ENCODE results near the gene FYTTD1. TPM values are rescaled to one million over a fixed set of nuclear protein-coding genes. Genes with fewer than 3 reads are reported as not detected.

FYTTD1 gene
- total and polyA plus RNA-seq, 10 donors = 10.9 to 52.6 (median 30.1) TPM

DNA sequence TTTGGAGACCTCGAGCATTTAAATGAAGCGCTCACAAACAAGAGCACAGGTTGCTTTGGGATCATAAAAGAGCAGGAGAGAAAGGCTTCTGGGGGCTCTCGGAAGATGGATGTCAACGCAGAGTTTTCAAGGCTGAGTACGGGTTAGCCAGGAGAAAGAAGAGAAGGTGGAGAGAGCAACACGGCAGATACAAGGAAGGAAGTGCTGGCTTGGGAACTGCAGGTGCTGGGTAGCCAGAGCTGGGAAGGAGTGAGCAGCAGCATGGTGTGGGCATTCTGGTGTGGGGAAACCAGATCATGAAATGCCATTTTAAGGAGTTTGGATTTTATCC lies 12.4 kb upstream of the FYTTD1 start:
- DNase-seq = no peak
- H3K4me3 ChIP-seq = peak overlapping the region; percentile 88 to 97 (median 91)
- H3K9me3 ChIP-seq = no peaks in the 10 kb centered on the region
- H3K27me3 ChIP-seq (replicated peaks in 1 of 7) = no peaks in the 10 kb centered on the region
- WGBS, 5 donors = 1 to 3% (median 1%) methylated on average over 6 of the region's 6 CpGs
- no peaks in the 10 kb centered on the region for H3K36me3 ChIP-seq
- H3K27ac ChIP-seq = peak overlapping the region; percentile 49 to 96 (median 93)
- intact Hi-C loops (cut with DNase I; ENCODE audit: low total_unique reads) = no loop called here
- TF ChIP-seq POLR2AphosphoS5 (IDR thresholded peaks at IDR 0.05) = no peak
- TF ChIP-seq, protein P1, sequence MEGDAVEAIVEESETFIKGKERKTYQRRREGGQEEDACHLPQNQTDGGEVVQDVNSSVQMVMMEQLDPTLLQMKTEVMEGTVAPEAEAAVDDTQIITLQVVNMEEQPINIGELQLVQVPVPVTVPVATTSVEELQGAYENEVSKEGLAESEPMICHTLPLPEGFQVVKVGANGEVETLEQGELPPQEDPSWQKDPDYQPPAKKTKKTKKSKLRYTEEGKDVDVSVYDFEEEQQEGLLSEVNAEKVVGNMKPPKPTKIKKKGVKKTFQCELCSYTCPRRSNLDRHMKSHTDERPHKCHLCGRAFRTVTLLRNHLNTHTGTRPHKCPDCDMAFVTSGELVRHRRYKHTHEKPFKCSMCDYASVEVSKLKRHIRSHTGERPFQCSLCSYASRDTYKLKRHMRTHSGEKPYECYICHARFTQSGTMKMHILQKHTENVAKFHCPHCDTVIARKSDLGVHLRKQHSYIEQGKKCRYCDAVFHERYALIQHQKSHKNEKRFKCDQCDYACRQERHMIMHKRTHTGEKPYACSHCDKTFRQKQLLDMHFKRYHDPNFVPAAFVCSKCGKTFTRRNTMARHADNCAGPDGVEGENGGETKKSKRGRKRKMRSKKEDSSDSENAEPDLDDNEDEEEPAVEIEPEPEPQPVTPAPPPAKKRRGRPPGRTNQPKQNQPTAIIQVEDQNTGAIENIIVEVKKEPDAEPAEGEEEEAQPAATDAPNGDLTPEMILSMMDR (IDR thresholded peaks at IDR 0.05 in 8 of 11, conservative IDR thresholded peaks at IDR 0.05 in 3 of 11) = no peak
- no peak for TF ChIP-seq POLR2A (IDR thresholded peaks at IDR 0.05)
- peaks cover 17 to 55% (median 48%) of the 10 kb centered on the region in 6 donors for H3K4me1 ChIP-seq

DNA sequence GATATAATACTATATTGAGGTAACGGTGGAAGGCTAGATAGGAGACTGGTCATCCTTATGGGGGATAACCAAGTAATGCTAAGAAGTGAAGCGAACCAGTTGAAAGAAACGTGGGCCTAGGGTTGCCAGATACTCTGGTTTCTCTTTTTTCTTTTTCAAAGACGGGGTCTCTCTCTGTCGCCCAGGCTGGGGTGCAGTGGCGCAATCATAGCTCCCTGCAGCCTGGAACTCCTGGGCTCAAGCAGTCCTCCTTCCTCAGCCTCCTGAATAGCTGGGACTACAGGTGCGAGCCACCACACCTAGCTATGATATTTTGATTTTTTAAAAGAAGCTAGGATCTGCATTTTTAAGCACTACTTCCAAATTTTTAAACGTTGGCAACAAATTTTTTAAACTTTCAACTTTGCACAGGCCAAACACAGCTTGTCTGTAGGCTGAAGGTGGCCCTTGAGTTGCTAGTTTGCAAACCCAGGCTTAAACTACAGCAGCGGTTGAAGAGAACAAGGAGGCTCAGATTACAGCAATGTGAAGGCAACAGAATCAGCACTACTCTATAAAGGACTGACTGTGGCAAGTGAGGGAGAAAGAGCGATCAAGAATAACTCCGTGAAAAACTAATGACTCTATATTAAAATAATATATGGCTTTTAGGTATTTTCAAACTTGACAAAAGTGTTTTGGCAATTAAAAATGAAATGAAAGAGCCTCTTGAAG lies 11.8 kb upstream of the FYTTD1 start:
- H3K9me3 ChIP-seq = no peaks in the 10 kb centered on the region
- no peaks in the 10 kb centered on the region for H3K36me3 ChIP-seq
- intact Hi-C loops (cut with DNase I; ENCODE audit: low total_unique reads) = no loop called here
- peak overlapping the region in 6 of 8 donors; percentile 88 to 97 (median 91) for H3K4me3 ChIP-seq
- peaks cover 17 to 49% (median 42%) of the 10 kb centered on the region in 6 donors for H3K4me1 ChIP-seq
- DNase-seq = no peak
- no peak for TF ChIP-seq POLR2A (IDR thresholded peaks at IDR 0.05)
- TF ChIP-seq, protein P1 (IDR thresholded peaks at IDR 0.05 in 8 of 11, conservative IDR thresholded peaks at IDR 0.05 in 3 of 11) = no peak
- TF ChIP-seq POLR2AphosphoS5 (IDR thresholded peaks at IDR 0.05) = no peak
- WGBS, 5 donors = 68 to 77% (median 70%) methylated on average over 11 of the region's 11 CpGs
- H3K27me3 ChIP-seq (replicated peaks in 1 of 7) = no peaks in the 10 kb centered on the region
- peak overlapping the region in 5 of 8 donors; percentile 88 to 96 (median 94) for H3K27ac ChIP-seq

DNA sequence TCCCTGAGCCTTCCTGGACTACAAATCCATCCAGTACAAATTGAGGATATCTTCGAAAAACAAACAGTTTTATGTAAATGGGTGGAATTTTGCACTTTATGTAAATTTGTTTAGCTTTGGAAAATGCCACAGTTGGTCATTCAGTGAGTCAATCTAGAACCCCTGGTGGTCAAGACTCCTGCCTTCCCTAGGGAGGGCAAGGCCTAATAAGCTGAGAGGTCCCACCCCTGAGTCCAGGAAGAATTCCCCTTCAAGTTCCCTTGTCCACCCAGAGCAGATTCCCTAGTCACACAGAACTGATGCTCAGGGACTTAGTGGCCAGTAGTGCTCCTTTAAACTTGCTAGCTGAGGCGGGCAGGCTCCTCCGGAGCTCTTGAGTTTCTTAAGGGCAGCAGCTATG lies 6.9 kb upstream of the FYTTD1 start:
- Histone ChIP-seq H3K9me3 (no peaks in the 10 kb centered on the region), H3K4me1 (peaks cover 1 to 21% (median 12%) of the 10 kb centered on the region in 6 donors), H3K27ac (no peak overlapping the region), H3K36me3 (no peaks in the 10 kb centered on the region), H3K27me3 (replicated peaks in 1 of 7) (no peaks in the 10 kb centered on the region), H3K4me3 (no peak overlapping the region)
- intact Hi-C loops (cut with DNase I; ENCODE audit: low total_unique reads) = no loop called here
- TF ChIP-seq, protein P1 (IDR thresholded peaks at IDR 0.05 in 8 of 11, conservative IDR thresholded peaks at IDR 0.05 in 3 of 11) = no peak
- no peak for TF ChIP-seq POLR2AphosphoS5 (IDR thresholded peaks at IDR 0.05)
- WGBS, 5 donors = 83 to 93% (median 92%) methylated on average over 3 of the region's 3 CpGs
- no peak for DNase-seq

DNA sequence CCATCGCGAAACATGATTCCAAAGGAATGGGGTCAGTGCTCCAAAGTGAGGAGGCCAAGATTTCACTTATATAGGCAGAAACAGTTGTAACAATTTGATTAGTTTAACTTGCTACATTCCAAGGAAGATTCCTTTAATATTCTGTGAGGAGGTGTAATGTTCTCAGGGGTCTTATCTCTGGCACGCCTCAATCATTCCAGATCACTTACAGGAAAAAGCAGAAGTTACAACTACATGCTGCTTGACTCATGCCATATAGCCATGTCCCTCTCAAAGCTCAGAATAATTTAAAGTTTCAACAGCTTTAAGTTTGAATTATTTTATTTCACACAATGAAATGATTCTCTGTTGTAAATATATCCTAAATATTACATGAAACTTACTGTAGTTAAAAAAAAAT lies 3.5 kb upstream of the FYTTD1 start:
- WGBS, 5 donors = 83 to 90% (median 89%) methylated on average over 3 of the region's 3 CpGs
- no peaks in the 10 kb centered on the region for H3K36me3 ChIP-seq
- H3K4me1 ChIP-seq = peaks cover 6 to 33% (median 19%) of the 10 kb centered on the region in 6 donors
- intact Hi-C loops (cut with DNase I; ENCODE audit: low total_unique reads) = no loop called here
- H3K27me3 ChIP-seq (replicated peaks in 1 of 7) = no peaks in the 10 kb centered on the region
- H3K9me3 ChIP-seq = no peaks in the 10 kb centered on the region
- TF ChIP-seq, protein P1 (IDR thresholded peaks at IDR 0.05 in 8 of 11, conservative IDR thresholded peaks at IDR 0.05 in 3 of 11) = no peak
- TF ChIP-seq POLR2A (IDR thresholded peaks at IDR 0.05) = no peak
- no peak for TF ChIP-seq POLR2AphosphoS5 (IDR thresholded peaks at IDR 0.05)
- H3K27ac ChIP-seq = no peak overlapping the region
- DNase-seq = no peak
- H3K4me3 ChIP-seq = no peak overlapping the region
